GM18907 (cell line): ENCODE measurements around the gene IGFL3.
"Not testable (repeated sequence)": the region's sequence is repeated elsewhere in the genome, so short reads cannot be mapped to it uniquely, and the experiment has no call there.

Experiments
- ATAC-seq: cut with Tn5 transposase; IDR thresholded peaks from one replicate; pipeline ENCODE4 v1.9.1; 2021; ENCODE audit warnings: mild to moderate bottlenecking, moderate library complexity; ENCODE audit not compliant: unreplicated experiment

The IGFL3 gene

GRCh38 chr19:46126086-46126580 is 1.6 kb upstream of the IGFL3 start:
- ATAC-seq, result no peak

GRCh38 chr19:46125447-46125846 is 959 bp upstream of the IGFL3 start:
- ATAC-seq, result no peak

- no peak for ATAC-seq
Measured at GRCh38 chr19:46118136-46118535, 6.4 kb downstream of the IGFL3 start.

- no peak for ATAC-seq
Measured at GRCh38 chr19:46116121-46116520, 8.4 kb downstream of the IGFL3 start.

- ATAC-seq, result no peak
Measured at GRCh38 chr19:46115396-46116106, 8.9 kb downstream of the IGFL3 start.

DNA sequence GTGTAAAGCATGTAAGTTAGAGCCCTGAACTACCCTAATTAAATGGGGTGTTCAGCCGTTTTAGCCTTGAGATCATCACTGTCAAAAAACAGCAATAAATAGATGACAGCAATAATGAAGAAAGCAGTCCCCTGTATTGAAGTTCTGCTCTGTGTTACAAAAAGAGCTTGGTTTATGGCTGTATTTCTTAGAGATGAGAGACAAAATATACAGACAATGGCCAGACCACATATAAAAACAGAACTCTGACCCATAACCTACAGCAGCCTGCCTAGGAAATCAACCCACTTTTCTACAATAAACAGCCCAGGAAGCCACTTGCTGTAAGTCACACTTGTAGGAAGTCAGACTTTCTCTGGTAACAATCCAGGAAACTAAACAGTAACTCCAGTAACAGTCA is 10.8 kb downstream of the IGFL3 start:
- ATAC-seq, result no peak

- no peak for ATAC-seq
Measured at GRCh38 chr19:46112527-46112926, 12.0 kb downstream of the IGFL3 start.

GRCh38 chr19:46111376-46111775 is 13.1 kb downstream of the IGFL3 start:
- ATAC-seq, result no peak

DNA sequence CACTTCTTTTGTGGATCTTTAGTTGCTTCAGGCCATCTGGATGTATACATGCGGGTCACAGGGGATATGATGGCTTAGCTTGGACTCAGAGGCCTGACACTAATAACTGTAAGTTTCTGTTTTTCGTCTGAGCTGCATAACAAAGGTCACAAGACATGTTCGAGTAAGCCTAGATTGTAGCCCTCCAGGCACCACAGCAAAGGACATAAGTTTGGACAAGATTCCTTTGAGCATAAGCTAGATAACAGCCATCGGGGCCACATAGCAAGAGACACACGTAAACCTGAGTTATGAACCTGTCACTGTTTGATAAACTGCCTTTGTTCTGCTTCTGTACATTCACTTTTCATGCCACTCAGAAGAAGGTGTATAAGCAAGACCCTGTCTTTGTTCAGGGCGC is 14.6 kb downstream of the IGFL3 start:
- no peak for ATAC-seq

DNA sequence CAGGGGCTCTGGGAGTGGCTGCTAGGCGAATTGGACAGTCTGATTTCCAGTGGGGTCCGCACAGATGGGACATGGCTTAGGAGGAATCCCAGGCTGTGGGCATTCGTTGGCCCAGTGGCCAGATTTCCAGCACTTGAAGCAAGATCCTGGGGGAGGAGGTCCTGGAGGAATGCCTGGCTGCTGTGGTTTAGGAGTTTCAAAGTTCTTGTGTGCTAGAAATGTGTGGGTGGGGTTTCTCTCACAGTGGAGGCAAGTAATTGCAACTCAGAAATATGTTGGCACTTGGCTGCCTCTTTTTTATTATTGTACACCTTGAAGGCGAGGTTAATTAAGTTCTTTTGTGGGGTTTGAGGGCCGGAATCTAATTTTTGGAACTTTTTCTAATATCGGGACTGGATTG is 17.1 kb downstream of the IGFL3 start:
- no peak for ATAC-seq

- not testable (repeated sequence) for ATAC-seq
Measured at GRCh38 chr19:46102333-46102732, 22.2 kb downstream of the IGFL3 start.

GRCh38 chr19:46101293-46101692 is 23.2 kb downstream of the IGFL3 start:
- no peak for ATAC-seq

DNA sequence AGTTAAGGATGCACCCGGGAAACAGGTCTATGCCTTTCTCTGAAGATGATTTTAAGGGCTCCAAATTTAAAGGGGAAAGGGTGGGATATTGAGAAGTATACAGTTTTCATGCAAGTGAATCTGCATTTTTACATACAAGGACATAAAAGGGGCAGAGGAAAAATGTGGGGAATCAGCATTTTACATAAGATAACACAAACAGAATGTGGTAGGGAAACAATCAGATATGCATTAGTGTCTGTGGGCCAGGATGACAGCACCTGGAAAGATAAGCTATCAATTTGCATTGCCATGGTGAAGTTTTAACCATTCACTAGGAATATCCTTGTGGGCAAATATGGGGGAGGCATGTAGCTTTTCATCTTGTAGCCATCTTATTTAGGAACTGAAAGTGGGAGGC is 24.1 kb downstream of the IGFL3 start:
- ATAC-seq, result no peak

DNA sequence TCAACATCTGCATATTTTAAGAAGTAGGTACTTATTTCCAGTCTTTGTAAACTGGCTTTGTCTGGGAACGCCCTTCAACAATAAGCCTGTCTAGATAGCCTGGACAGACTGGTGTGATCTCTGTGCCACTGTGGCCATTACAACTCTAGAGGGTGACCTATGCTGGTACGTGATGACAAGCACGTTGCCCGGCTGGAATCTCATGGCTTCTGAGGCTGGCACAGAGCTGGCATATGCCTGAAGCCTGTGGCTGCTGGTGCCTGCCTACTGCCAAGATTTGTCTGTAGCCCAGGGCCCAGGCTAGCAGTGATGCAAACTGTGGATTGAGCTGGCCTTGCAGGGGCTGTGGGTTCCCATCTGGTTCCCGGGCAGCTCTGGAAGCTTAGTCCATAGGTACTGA is 34.0 kb downstream of the IGFL3 start:
- no peak for ATAC-seq

GRCh38 chr19:46089432-46089831 is 35.1 kb downstream of the IGFL3 start:
- ATAC-seq, result no peak

GRCh38 chr19:46088101-46088500 is 36.4 kb downstream of the IGFL3 start:
- no peak for ATAC-seq

GRCh38 chr19:46085888-46086287 is 38.6 kb downstream of the IGFL3 start:
- ATAC-seq, result no peak

DNA sequence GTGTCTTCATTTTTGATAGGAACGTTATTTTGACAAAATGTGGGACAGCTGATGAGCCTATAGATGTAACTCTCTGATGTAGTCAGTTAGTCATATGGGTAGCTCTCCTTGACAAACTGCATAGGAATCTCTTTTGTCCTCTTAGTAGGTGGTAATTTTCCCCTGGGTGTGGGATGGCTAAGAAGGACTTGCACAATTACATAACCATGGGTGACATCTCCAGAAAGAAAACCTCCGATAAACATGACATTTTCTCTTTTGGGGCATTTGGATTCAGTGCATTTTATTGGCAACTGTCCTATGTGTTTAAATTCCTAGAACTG is 41.8 kb downstream of the IGFL3 start:
- no peak for ATAC-seq

- ATAC-seq, result no peak
Measured at GRCh38 chr19:46081928-46082727, 42.4 kb downstream of the IGFL3 start.

DNA sequence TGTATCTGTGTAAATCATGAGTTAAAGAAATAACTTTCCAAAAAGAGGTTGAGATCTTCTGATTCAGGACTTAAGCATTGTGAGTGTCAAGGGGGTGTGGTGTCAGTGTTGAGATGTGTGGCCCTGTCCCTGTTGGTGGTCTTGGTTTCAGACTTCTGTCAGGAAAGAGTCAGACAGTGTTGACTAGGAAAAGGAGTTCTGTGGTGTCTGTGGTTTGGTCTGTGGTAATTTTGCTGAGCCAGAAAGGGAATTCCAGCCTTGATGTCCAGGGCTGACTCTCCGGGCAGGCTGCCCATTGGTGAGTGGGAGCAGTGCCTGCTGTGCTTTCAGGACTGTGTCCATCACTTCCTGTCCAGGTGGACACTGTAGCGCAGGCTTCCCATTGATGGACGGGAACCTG is 43.9 kb downstream of the IGFL3 start:
- no peak for ATAC-seq

DNA sequence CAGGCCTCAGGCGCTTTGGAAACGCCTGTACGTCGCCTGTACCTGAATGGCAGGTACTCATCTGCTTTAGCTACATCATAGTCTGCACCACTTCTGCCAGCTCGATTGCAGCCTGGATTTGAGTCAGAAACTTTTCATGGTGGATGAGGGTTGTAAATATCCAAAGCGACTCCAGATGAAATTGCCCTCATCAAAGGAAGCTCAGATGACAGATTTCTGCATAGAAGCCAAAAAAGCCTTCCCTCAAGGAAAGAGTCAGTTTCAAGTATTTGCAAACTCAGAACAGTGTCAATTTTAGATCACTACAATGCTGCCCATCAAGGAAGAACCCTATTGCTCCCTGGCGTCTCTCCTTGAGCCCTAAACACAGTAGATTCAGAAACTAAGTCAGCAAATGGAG is 44.9 kb downstream of the IGFL3 start:
- no peak for ATAC-seq

DNA sequence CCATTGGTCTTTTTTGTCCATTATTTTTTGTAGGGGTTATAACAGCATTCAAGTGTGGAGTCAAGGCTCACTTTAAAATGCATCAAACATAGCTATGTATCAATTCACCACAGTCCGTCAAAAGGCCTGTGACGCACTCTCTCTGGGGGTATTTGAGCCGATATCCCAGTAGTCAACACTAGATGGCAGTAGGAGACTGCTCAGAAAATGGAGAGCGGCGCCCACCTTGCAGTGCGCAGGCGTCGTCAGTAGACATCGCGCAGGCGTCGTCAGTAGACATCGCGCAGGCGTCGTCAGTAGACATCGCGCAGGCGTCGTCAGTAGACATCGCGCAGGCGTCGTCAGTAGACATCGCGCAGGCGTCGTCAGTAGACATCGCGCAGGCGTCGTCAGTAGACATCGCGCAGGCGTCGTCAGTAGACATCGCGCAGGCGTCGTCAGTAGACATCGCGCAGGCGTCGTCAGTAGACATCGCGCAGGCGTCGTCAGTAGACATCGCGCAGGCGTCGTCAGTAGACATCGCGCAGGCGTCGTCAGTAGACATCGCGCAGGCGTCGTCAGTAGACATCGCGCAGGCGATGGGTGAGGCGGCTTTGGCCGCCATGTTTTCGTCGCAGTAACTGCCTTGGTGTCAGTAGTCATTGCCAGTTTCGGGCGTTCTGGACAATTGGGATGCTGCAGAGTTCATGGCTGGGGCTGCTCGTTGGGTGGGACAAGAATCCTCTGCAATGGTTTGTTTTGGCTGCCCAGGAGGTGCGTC is 45.7 kb downstream of the IGFL3 start:
- ATAC-seq, result not testable (repeated sequence)
